Heart right ventricle (tissue), 16 donors: ENCODE results near the gene SALL3. TPM values are rescaled to one million over a fixed set of nuclear protein-coding genes. Genes with fewer than 3 reads are reported as not detected.

Experiments
- ATAC-seq, 8 donors: fragments of 200-7000 bp; cut with Tn5 transposase; one replicate each; pipeline ENCODE4 v1.9.1; 2020; ENCODE audit warnings: mild to moderate bottlenecking in 8 of 8, moderate library complexity in 8 of 8, moderate number of reproducible peaks in 1 of 8
- DNase-seq, 2 donors: peaks; one replicate each; pipeline ENCODE4 v3.0.0-alpha.2; 2020
- H3K27ac ChIP-seq, 10 donors: fragments of 200-600 bp; sonication (generic) in 2 of 10; one replicate each; pipeline versions ENCODE4 v1.5.0 to v1.8.0; 2020 to 2022; ENCODE audit warnings: mild to moderate bottlenecking in 3 of 10
- H3K27me3 ChIP-seq, 7 donors: fragments of 200-600 bp; one replicate each; pipeline ENCODE4 v1.8.0; 2021 to 2022; ENCODE audit warnings: mild to moderate bottlenecking in 2 of 7
- H3K36me3 ChIP-seq, 9 donors: fragments of 200-600 bp; sonication (generic) in 1 of 9; one replicate each; pipeline versions ENCODE4 v1.5.0 to v1.8.0; 2020 to 2022; ENCODE audit warnings: mild to moderate bottlenecking in 2 of 9
- H3K4me1 ChIP-seq, 9 donors: fragments of 200-600 bp; sonication (generic) in 1 of 9; one replicate each; pipeline versions ENCODE4 v1.5.0 to v1.8.0; 2020 to 2022; ENCODE audit warnings: mild to moderate bottlenecking in 4 of 9
- H3K4me3 ChIP-seq, 10 donors: fragments of 200-600 bp; sonication (generic) in 2 of 10; one replicate each; pipeline versions ENCODE4 v1.5.0 to v1.8.0; 2020 to 2022; ENCODE audit warnings: mild to moderate bottlenecking in 7 of 10, moderate library complexity in 2 of 10
- H3K9me3 ChIP-seq, 11 donors: fragments of 200-600 bp in 10 of 11; sonication (generic) in 2 of 11; one replicate each; pipeline versions ENCODE4 v1.5.0 to v1.8.0; 2013 to 2022; ENCODE audit warnings: mild to moderate bottlenecking in 2 of 11, control low read depth in 1 of 11, moderate library complexity in 1 of 11
- CTCF ChIP-seq, 9 donors: fragments of 200-600 bp; sonication (generic) in 2 of 9; IDR thresholded peaks; one replicate each; pipeline versions ENCODE4 v1.5.0 to v1.8.0; 2021 to 2022; ENCODE audit warnings: antibody characterized with exemption in 9 of 9, mild to moderate bottlenecking in 5 of 9, moderate library complexity in 1 of 9
- WGBS, 2 donors: extraction: QIAGEN DNeasy Blood & Tissue Kit; methylation state at CpG; one replicate each; pipeline ENCODE4 v1.1.7; 2013; ENCODE audit warnings: inconsistent platforms in 1 of 2; 5-methylcytosine and 5-hydroxymethylcytosine counted together
- intact Hi-C, 10 donors: fragments of 100-400 bp; cut with DNase I; formaldehyde crosslinking; loops; one replicate each; pipeline versions ENCODE4 v1.11.1 to v1.14.2; 2022
- polyA plus RNA-seq, 2 donors: library from polyadenylated mRNA; stranded (reverse); fragments of 200-250 nt; gene quantifications; one replicate each; pipeline ENCODE4 v1.2.3, GENCODE V29; 2013
- total RNA-seq, 10 donors: library from RNA; stranded (reverse); fragmentation: NEBNext Ultra II Directional in 3 of 10; extraction: Animal tissue kit (Norgen Biotek cat#: 25700) in 3 of 10; gene quantifications; one replicate each; pipeline versions ENCODE4 v1.2.1 to v1.2.4, GENCODE V29; 2021 to 2023
- donor health status: Arrhythmogenic right ventricular cardiomyopathy.
- donor health status: ischemic (EF 13 %, LVEDD 7.1; RV severe dilation, severe dysfunction).
- donor health status: healthy with polysubstance abuse.
- donor health status: DM: no; HTN: yes; CAD: no.
- donor health status: DM: no; HTN: no; CAD: no.
- donor health status: ischemic (EF 25% LVEDD 6.9; RV normal size, moderate dysfunction).
- donor health status: ischemic (EF 25% LVEDD 5.7; RV mildly dilated, moderate dysfunction).
- donor health status: healthy.
- donor health status: DM: yes; HTN: yes; CAD: no.
- donor health status: Ischemic cardiomyopathy.
- donor health status: ischemic (EF 35%, LVEDD 5.7; RV mildly dilated, moderate dysfunction).
- donor health status: nonischemic (EF 11% LVEDD 7.7; RV severe dilation, severe dysfunction).
- donor health status: DM: yes; HTN: yes; CAD: no.
- donor health status: PGD.
- donor health status: ischemic (EF 29% LVEDD 5.4; RV normal size, mild dysfunction).
- donor health status: nonischemic (EF 23%, LVEDD 6.1; RV moderate dilation, normal function).

The SALL3 gene
- total and polyA plus RNA-seq, 12 donors: 0.06 to 1.2 (median 0.17) TPM; not detected in 1

- no peak for DNase-seq
- peaks cover 0 to 11% (median 2%) of the 10 kb centered on the region in 9 donors for H3K4me1 ChIP-seq
- no peaks in the 10 kb centered on the region for H3K9me3 ChIP-seq
- H3K36me3 ChIP-seq: no peaks in the 10 kb centered on the region
- WGBS, 2 donors: 7 to 8% methylated on average over 20 of the region's 20 CpGs
- intact Hi-C loops: loop anchor here in 3 of 10 donors (5.0 to 10.0 kb wide), 3 partner anchors 259 to 1084 kb away; no protein-coding TSS in a partner anchor
- no peak overlapping the region for H3K27ac ChIP-seq
- H3K27me3 ChIP-seq: peaks cover 26 to 100% (median 96%) of the 10 kb centered on the region in 7 donors
- peak in 8 of 9 donors; percentile 11 to 63 (median 50) for TF ChIP-seq CTCF (IDR thresholded peaks at IDR 0.05)
- H3K4me3 ChIP-seq: no peak overlapping the region
- peak in 2 of 8 donors; percentile 23 to 65 for ATAC-seq
These were observed 6.4 kb downstream of the SALL3 start for GRCh38 chr18:78986018-78986481.

- no peaks in the 10 kb centered on the region for H3K36me3 ChIP-seq
- no peaks in the 10 kb centered on the region for H3K4me1 ChIP-seq
- peaks cover 0 to 64% (median 52%) of the 10 kb centered on the region in 7 donors for H3K27me3 ChIP-seq
- 35 to 58% methylated on average over 13 of the region's 13 CpGs for WGBS, 2 donors
- peaks cover 0 to 11% (median 0%) of the 10 kb centered on the region in 11 donors for H3K9me3 ChIP-seq
- TF ChIP-seq CTCF (IDR thresholded peaks at IDR 0.05): no peak
- DNase-seq (no peak), ATAC-seq (no peak)
- intact Hi-C loops: loop anchor here in 1 of 10 donors (10.0 kb wide), 1 partner anchor 57 kb away; no protein-coding TSS in a partner anchor
- H3K4me3 ChIP-seq: no peak overlapping the region
- no peak overlapping the region for H3K27ac ChIP-seq
These were observed 11.8 kb downstream of the SALL3 start for GRCh38 chr18:78991446-78991845.

GRCh38 chr18:78992041-78993011 lies 12.7 kb downstream of the SALL3 start:
- 85 to 92% methylated on average over 85 to 129 of the region's 129 CpGs for WGBS, 2 donors
- no peak for ATAC-seq
- intact Hi-C loops: loop anchor here in 1 of 10 donors (10.0 kb wide), 1 partner anchor 58 kb away; no protein-coding TSS in a partner anchor
- no peaks in the 10 kb centered on the region for H3K4me1 ChIP-seq
- peaks cover 0 to 63% (median 45%) of the 10 kb centered on the region in 7 donors for H3K27me3 ChIP-seq
- H3K9me3 ChIP-seq: peaks cover 0 to 11% (median 0%) of the 10 kb centered on the region in 11 donors
- H3K27ac ChIP-seq: no peak overlapping the region
- DNase-seq: no peak
- no peaks in the 10 kb centered on the region for H3K36me3 ChIP-seq
- no peak for TF ChIP-seq CTCF (IDR thresholded peaks at IDR 0.05)
- H3K4me3 ChIP-seq: no peak overlapping the region
